Smooth muscle cell (in vitro differentiated cells): ENCODE results near the gene ZNF354C. TPM values are rescaled to one million over a fixed set of nuclear protein-coding genes. Genes with fewer than 3 reads are reported as not detected.

Experiments used
- DNase-seq: peaks from one replicate; lab custom pipeline; 2025; ENCODE audit not compliant: unreplicated experiment; lab: John Stamatoyannopoulos, UW
- H2AFZ ChIP-seq: fragments of 200-600 bp; sonication (generic); 2 replicates; pipeline ENCODE4 v1.6.0; 2016; ENCODE audit warnings: antibody characterized with exemption, low read depth, mild to moderate bottlenecking
- H3F3A ChIP-seq: fragments of 200-600 bp; sonication (generic); 2 replicates; pipeline ENCODE4 v1.6.0; 2017; ENCODE audit warnings: antibody characterized with exemption, low read depth
- H3K27ac ChIP-seq: fragments of 200-600 bp; sonication (generic); 2 replicates; pipeline ENCODE4 v1.5.1; 2016; ENCODE audit warnings: low read depth, mild to moderate bottlenecking
- H3K27me3 ChIP-seq: fragments of 200-600 bp; sonication (generic); 2 replicates; pipeline ENCODE4 v1.6.1; 2016; ENCODE audit warnings: low read depth, mild to moderate bottlenecking
- H3K36me3 ChIP-seq: fragments of 200-600 bp; sonication (generic); 2 replicates; pipeline ENCODE4 v1.5.1; 2016; ENCODE audit warnings: low read depth
- H3K4me1 ChIP-seq: fragments of 200-600 bp; sonication (generic); 2 replicates; pipeline ENCODE4 v1.5.1; 2016; ENCODE audit warnings: low read depth
- H3K4me2 ChIP-seq: fragments of 200-600 bp; sonication (generic); 2 replicates; pipeline ENCODE4 v1.6.0; 2016; ENCODE audit warnings: mild to moderate bottlenecking
- H3K4me3 ChIP-seq: fragments of 200-600 bp; sonication (generic); 2 replicates; pipeline ENCODE4 v1.5.1; 2016; ENCODE audit warnings: mild to moderate bottlenecking
- H3K79me2 ChIP-seq: fragments of 200-600 bp; sonication (generic); 2 replicates; pipeline ENCODE4 v1.6.0; 2016; ENCODE audit warnings: low read depth, mild to moderate bottlenecking
- H3K9ac ChIP-seq: fragments of 200-600 bp; sonication (generic); 2 replicates; pipeline ENCODE4 v1.6.0; 2016; ENCODE audit warnings: low read depth
- H3K9me3 ChIP-seq: fragments of 200-600 bp; sonication (generic); replicated peaks from 2 replicates; pipeline ENCODE4 v1.5.1; 2016; ENCODE audit warnings: low read depth
- H4K20me1 ChIP-seq: fragments of 200-600 bp; sonication (generic); 2 replicates; pipeline ENCODE4 v1.6.0; 2016; ENCODE audit warnings: low read depth
- WGBS: methylation state at CpG from one replicate; pipeline ENCODE4 v1.1.7; 2016; ENCODE audit warnings: low lambda C conversion rate; 5-methylcytosine and 5-hydroxymethylcytosine counted together
- polyA plus RNA-seq: library from polyadenylated mRNA; unstranded; fragments of >200 nt; fragmentation: Nextera tagmentation; extraction: Ambion mirVana; gene quantifications from 2 replicates; pipeline ENCODE4 v1.2.1, GENCODE V29; 2016
- total RNA-seq: library from RNA; depleted of rRNA; stranded (reverse); fragments of >200 nt; gene quantifications from 2 replicates; pipeline ENCODE4 v1.2.3, GENCODE V29; 2014
- TF ChIP-seq, protein P1 (sequence below): fragments of 200-600 bp; sonication (generic); IDR thresholded peaks from 2 replicates; pipeline ENCODE4 v1.5.1; 2017; ENCODE audit warnings: borderline replicate concordance, mild to moderate bottlenecking, antibody characterized with exemption; ENCODE audit not compliant: insufficient read depth, poor library complexity, severe bottlenecking

ZNF354C gene
- total and polyA plus RNA-seq, 2 experiments from 2014 or later, result 4.0 to 11.7 TPM

DNA sequence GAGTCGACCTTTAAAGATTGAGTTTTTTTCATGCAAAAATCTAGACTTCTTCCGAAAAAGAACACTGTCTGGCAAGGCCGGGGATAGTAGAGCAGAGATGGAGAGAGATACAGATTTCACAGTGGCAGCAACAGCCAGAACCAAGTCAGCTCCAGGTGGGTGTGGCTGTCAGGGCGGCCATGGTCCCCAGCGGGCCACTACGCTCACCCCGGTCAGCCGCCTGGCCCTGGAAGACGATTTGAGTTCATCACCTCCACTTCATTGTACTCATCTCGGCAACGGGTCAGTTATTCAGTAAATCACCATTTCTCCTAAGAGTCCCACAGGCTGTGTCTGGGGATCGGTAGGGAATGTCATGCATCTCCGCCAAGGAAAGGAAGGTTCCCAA, 53.0 kb downstream of the ZNF354C start:
- Histone ChIP-seq H3F3A (no peaks in the 10 kb centered on the region), H3K4me1 (no peaks in the 10 kb centered on the region), H3K27me3 (no peaks in the 10 kb centered on the region), H3K4me2 (no peak overlapping the region), H3K36me3 (no peaks in the 10 kb centered on the region), H3K79me2 (no peaks in the 10 kb centered on the region), H3K9me3 (peaks cover 7% of the 10 kb centered on the region), H3K27ac (no peak overlapping the region), H4K20me1 (no peaks in the 10 kb centered on the region), H3K9ac (no peak overlapping the region), H3K4me3 (no peak overlapping the region), H2AFZ (no peak overlapping the region)
- WGBS, result 92% methylated on average over 13 of the region's 13 CpGs
- TF ChIP-seq, protein P1, sequence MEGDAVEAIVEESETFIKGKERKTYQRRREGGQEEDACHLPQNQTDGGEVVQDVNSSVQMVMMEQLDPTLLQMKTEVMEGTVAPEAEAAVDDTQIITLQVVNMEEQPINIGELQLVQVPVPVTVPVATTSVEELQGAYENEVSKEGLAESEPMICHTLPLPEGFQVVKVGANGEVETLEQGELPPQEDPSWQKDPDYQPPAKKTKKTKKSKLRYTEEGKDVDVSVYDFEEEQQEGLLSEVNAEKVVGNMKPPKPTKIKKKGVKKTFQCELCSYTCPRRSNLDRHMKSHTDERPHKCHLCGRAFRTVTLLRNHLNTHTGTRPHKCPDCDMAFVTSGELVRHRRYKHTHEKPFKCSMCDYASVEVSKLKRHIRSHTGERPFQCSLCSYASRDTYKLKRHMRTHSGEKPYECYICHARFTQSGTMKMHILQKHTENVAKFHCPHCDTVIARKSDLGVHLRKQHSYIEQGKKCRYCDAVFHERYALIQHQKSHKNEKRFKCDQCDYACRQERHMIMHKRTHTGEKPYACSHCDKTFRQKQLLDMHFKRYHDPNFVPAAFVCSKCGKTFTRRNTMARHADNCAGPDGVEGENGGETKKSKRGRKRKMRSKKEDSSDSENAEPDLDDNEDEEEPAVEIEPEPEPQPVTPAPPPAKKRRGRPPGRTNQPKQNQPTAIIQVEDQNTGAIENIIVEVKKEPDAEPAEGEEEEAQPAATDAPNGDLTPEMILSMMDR, result no peak
- no peak for DNase-seq

DNA sequence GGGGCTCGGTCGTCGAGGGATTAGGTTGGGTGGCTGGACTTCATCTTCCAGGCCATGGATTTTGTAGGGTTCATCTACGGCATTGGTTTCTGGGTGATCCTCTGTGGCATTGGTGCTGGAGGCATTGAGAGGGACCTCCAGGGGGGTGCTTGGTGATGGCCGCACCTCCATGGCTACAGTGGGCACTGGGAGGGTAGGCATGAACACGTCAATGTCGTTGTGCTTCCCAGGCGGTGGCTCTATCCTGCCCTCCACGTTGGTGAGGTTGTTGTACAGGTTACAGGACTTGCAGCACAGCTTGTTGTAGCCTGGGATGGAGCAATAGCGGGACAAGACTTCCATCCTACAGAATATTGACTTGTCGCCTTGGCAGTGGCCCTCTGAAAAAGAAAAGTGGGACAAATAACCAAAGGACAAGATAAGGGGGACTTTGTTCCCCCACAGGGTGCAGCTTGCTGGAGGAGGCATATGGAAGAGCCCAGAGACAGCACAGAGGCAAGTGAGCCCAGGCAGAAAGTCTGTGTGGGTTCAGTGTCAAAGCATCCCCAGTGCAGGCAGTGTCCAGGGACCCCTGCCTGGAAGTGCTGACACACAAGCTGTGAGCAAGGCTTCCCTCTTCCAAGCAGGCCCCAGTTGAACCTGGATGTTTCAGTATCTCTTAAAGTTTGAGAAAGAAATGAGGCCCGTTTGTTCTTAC, 53.9 kb downstream of the ZNF354C start:
- Histone ChIP-seq H3K27ac (no peak overlapping the region), H3K27me3 (no peaks in the 10 kb centered on the region), H3K4me3 (no peak overlapping the region), H3K9me3 (peaks cover 7% of the 10 kb centered on the region), H3K79me2 (no peaks in the 10 kb centered on the region), H3K36me3 (no peaks in the 10 kb centered on the region), H3K4me2 (no peak overlapping the region), H3K9ac (no peak overlapping the region), H4K20me1 (no peaks in the 10 kb centered on the region), H3K4me1 (no peaks in the 10 kb centered on the region), H2AFZ (no peak overlapping the region), H3F3A (no peaks in the 10 kb centered on the region)
- TF ChIP-seq, protein P1, result no peak
- no peak for DNase-seq
- 87% methylated on average over 12 of the region's 12 CpGs for WGBS

DNA sequence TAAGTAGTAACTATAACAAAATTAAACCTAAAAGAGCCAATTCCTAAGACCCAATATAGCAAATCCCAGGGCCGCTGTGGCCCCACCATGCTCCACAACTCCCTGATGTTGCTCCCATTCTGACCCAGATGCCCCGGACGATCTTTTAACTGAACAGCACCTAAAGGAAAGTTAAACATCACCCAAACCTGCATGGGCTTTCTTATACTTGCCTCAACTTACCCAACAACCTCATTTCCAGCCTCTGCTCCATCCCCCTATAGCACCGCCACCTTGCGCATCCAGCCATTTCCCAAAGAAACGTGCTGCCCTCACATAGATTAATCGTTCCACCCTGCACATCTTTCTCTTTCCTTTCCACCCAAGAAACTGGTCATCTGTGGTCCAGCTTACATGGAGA, 54.6 kb downstream of the ZNF354C start:
- Histone ChIP-seq H3K4me1 (no peaks in the 10 kb centered on the region), H3K79me2 (no peaks in the 10 kb centered on the region), H4K20me1 (no peaks in the 10 kb centered on the region), H3K27ac (no peak overlapping the region), H3K4me2 (no peak overlapping the region), H2AFZ (no peak overlapping the region), H3K36me3 (no peaks in the 10 kb centered on the region), H3K9ac (no peak overlapping the region), H3K9me3 (peaks cover 7% of the 10 kb centered on the region), H3K4me3 (no peak overlapping the region), H3F3A (no peaks in the 10 kb centered on the region), H3K27me3 (no peaks in the 10 kb centered on the region)
- WGBS, result 97% methylated on average over 7 of the region's 7 CpGs
- TF ChIP-seq, protein P1, result no peak
- DNase-seq, result no peak

DNA sequence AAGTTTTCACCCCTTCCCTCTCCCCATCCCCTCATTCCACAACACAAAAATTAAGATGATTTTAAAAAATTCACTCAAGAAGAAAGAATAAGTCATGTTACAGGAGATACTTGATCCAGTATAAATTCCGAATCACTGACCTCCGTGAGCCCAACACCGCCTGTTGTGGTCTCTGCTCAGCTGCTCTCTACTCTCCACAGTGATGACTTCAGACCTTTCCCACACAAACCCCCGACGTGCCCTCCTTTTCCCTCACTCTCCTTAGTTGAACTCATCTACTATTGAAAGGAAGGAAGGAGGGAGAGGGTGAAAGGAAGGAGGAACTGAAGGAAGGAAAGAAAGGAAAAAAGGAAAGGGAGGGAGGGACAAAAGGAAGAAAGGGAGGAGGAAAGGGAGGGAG, 55.1 kb downstream of the ZNF354C start:
- Histone ChIP-seq H3K9ac (no peak overlapping the region), H3K4me1 (no peaks in the 10 kb centered on the region), H3K4me3 (no peak overlapping the region), H3K36me3 (no peaks in the 10 kb centered on the region), H3K27ac (no peak overlapping the region), H2AFZ (no peak overlapping the region), H3K79me2 (no peaks in the 10 kb centered on the region), H3K4me2 (no peak overlapping the region), H3K27me3 (no peaks in the 10 kb centered on the region), H4K20me1 (no peaks in the 10 kb centered on the region), H3K9me3 (peaks cover 7% of the 10 kb centered on the region), H3F3A (no peaks in the 10 kb centered on the region)
- TF ChIP-seq, protein P1, result no peak
- no peak for DNase-seq
- WGBS, result 87% methylated on average over 5 of the region's 5 CpGs
